Calu3 (cell line): ENCODE data around the gene LOXL1. TPM values are rescaled to one million over a fixed set of nuclear protein-coding genes. Genes with fewer than 3 reads are reported as not detected.

Source experiments
- BruUV-seq: library from RNA; stranded (reverse); fragments of 400-500 nt; replicated peaks from 2 replicates; lab custom pipeline; 2021; lab: Mats Ljungman, UMichigan
- CTCF ChIA-PET: fragments of 300-600 bp; sonication (Branson Sonifier 250); formaldehyde crosslinking; loops from one replicate; lab custom pipeline; 2022; ENCODE audit warnings: antibody characterized with exemption; lab: Charles Lee
- DNase-seq: peaks from one replicate; pipeline ENCODE4 v3.0.0; 2022
- H3K27ac Mint-ChIP-seq: one replicate; pipeline ENCODE4 v1.8.0; 2022; ENCODE audit warnings: mixed read lengths; ENCODE audit not compliant: unreplicated experiment
- H3K27me3 Mint-ChIP-seq: one replicate; pipeline ENCODE4 v1.8.0; 2022; ENCODE audit warnings: mixed read lengths; ENCODE audit not compliant: unreplicated experiment
- H3K36me3 Mint-ChIP-seq: one replicate; pipeline ENCODE4 v1.8.0; 2022; ENCODE audit warnings: mild to moderate bottlenecking, moderate library complexity, mixed read lengths; ENCODE audit not compliant: insufficient read depth, unreplicated experiment
- H3K4me1 Mint-ChIP-seq: one replicate; pipeline ENCODE4 v1.8.0; 2022; ENCODE audit warnings: mild to moderate bottlenecking, low read depth, mixed read lengths; ENCODE audit not compliant: unreplicated experiment
- H3K4me3 Mint-ChIP-seq: one replicate; pipeline ENCODE4 v1.8.0; 2022; ENCODE audit warnings: mild to moderate bottlenecking, low read depth, moderate library complexity, mixed read lengths; ENCODE audit not compliant: unreplicated experiment
- H3K9me3 Mint-ChIP-seq: one replicate; pipeline ENCODE4 v1.8.0; 2022; ENCODE audit warnings: low read depth, mixed read lengths; ENCODE audit not compliant: unreplicated experiment
- intact Hi-C: fragments of 100-400 bp; cut with micrococcal nuclease; formaldehyde crosslinking; loops from one replicate; pipeline ENCODE4 v1.10.0; 2022; ENCODE audit not compliant: unreplicated experiment
- total RNA-seq: library from RNA; stranded (reverse); gene quantifications from 2 replicates; pipeline ENCODE4 v1.2.3, GENCODE V29; 2022
- TF ChIP-seq, protein P1 (sequence below): fragments of 200-600 bp; IDR thresholded peaks from one replicate; pipeline ENCODE4 v1.8.0; 2022; ENCODE audit warnings: antibody characterized with exemption; ENCODE audit not compliant: unreplicated experiment

The LOXL1 gene
- total RNA-seq, 1 experiment from 2014 or later, result 2.1 TPM

DNA sequence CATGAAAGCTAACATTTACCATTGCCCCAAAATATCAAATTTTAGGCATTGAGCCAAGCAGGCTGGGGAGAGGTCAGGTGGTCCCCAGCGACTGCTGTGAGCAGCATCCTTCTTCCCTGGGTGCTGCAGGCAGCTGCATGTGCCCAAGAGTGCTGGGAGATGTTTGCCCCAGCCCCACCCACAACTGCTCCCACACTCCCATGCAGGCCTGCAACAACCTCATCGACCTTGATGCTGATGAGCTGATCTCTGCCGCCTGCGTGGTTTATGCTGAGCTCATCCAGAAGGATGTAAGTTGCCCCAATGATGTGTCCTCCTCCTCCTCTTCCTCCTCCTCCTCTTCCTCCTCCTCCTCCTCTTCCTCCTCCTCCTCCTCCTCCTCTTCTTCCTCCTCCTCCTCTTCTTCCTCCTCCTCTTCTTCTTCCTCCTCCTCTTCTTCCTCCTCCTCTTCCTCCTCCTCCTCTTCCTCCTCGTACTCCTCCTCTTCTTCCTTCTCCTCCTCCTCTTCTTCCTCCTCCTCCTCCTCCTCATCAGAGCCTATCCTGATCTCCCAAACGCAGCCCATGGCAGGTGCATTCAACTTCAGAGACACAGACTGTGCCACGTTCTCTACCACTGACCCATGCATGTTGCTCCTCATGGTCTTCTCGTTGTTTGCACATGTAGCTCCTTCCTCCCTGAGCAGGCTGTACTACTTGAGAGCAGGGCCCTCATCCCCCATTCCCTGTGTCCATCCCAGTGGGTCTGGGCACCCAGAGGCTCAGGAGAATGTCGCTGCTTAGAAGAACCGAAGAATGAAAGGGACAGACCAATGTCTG is 37.8 kb upstream of the LOXL1 start:
- no peaks in the 10 kb centered on the region for H3K4me1 Mint-ChIP-seq
- H3K27me3 Mint-ChIP-seq, result peaks cover 95% of the 10 kb centered on the region
- no peaks in the 10 kb centered on the region for H3K36me3 Mint-ChIP-seq
- BruUV-seq, result no TSS peak
- H3K4me3 Mint-ChIP-seq, result no peak overlapping the region
- DNase-seq, result no peak
- intact Hi-C loops, result no loop called here
- CTCF ChIA-PET, result interaction anchor here (0.6 to 0.7 kb wide), 2 partner anchors 19 to 78 kb away, joined by 3 to 8 read pairs; no protein-coding TSS in a partner anchor
- H3K27ac Mint-ChIP-seq, result no peak overlapping the region
- TF ChIP-seq, protein P1, sequence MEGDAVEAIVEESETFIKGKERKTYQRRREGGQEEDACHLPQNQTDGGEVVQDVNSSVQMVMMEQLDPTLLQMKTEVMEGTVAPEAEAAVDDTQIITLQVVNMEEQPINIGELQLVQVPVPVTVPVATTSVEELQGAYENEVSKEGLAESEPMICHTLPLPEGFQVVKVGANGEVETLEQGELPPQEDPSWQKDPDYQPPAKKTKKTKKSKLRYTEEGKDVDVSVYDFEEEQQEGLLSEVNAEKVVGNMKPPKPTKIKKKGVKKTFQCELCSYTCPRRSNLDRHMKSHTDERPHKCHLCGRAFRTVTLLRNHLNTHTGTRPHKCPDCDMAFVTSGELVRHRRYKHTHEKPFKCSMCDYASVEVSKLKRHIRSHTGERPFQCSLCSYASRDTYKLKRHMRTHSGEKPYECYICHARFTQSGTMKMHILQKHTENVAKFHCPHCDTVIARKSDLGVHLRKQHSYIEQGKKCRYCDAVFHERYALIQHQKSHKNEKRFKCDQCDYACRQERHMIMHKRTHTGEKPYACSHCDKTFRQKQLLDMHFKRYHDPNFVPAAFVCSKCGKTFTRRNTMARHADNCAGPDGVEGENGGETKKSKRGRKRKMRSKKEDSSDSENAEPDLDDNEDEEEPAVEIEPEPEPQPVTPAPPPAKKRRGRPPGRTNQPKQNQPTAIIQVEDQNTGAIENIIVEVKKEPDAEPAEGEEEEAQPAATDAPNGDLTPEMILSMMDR, result no peak
- H3K9me3 Mint-ChIP-seq, result no peaks in the 10 kb centered on the region

DNA sequence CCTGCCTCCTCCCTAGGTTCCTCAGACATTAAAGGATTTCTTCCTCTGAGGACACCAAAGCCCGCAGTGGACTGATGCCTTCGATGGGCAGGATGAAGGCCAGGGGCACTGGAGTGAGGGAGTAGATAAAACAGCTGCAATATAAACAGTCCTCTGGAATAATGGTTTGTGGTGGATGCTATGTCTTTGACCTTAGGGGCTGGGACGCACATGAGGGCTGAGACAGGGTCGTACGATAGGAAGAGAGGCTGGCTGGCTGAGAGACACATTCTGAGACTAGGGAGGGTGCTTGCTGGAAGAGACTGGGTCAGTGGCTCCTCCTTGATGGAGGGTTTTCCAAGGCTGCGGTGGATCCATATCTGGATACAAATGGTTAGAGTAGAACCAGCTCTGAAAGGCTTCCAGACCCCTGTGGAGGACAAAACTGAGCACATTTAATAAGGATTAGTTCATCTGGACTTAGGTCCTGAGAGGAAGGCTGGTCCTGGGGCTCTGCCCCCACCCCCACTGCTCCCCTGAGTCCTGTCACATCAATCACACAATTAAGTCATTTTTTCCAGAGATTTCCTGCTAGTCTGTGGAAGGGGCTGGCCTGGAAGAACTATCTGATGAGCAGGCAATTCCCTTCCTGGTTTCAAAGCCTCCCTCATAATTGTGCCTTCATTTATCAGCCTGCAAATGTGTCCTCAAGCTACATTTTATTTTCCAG is 37.1 kb upstream of the LOXL1 start:
- CTCF ChIA-PET, result interaction anchor here (0.6 kb wide), 1 partner anchor 22 kb away, joined by 4 read pairs; no protein-coding TSS in a partner anchor
- H3K27me3 Mint-ChIP-seq, result peaks cover 95% of the 10 kb centered on the region

DNA sequence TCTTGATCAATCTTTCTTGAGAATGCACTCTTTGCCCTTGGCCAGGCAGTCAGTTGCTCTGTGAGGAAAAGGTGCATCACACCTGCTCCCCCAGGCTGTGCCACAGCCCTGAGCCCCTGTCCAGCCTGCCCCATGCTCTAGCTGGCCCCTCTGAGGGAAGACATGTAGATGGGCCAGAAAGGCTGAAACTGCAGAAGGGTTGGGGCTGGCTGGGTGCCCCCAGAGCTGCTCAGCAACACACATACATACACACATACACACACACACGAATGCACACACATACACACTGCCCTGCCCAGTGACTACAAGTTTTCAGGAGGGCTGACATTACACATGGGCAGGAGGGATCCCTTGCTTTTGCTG is 36.5 kb upstream of the LOXL1 start:
- no TSS peak for BruUV-seq
- H3K27ac Mint-ChIP-seq, result no peak overlapping the region
- intact Hi-C loops, result no loop called here
- H3K4me3 Mint-ChIP-seq, result no peak overlapping the region
- DNase-seq, result no peak
- CTCF ChIA-PET, result interaction anchor here (0.6 kb wide), 2 partner anchors 23 to 147 kb away, joined by 3 to 4 read pairs; no protein-coding TSS in a partner anchor
- TF ChIP-seq, protein P1, result no peak
- peaks cover 95% of the 10 kb centered on the region for H3K27me3 Mint-ChIP-seq
- no peaks in the 10 kb centered on the region for H3K4me1 Mint-ChIP-seq
- H3K9me3 Mint-ChIP-seq, result no peaks in the 10 kb centered on the region
- H3K36me3 Mint-ChIP-seq, result no peaks in the 10 kb centered on the region

More for the DNA sequence above, 37.1 kb upstream of the LOXL1 start:
- no peaks in the 10 kb centered on the region for H3K4me1 Mint-ChIP-seq
- no peak overlapping the region for H3K4me3 Mint-ChIP-seq
- H3K9me3 Mint-ChIP-seq, result no peaks in the 10 kb centered on the region
- TF ChIP-seq, protein P1, result no peak
- no peak for DNase-seq
- no TSS peak for BruUV-seq
- no peaks in the 10 kb centered on the region for H3K36me3 Mint-ChIP-seq
- no peak overlapping the region for H3K27ac Mint-ChIP-seq
- intact Hi-C loops, result no loop called here

DNA sequence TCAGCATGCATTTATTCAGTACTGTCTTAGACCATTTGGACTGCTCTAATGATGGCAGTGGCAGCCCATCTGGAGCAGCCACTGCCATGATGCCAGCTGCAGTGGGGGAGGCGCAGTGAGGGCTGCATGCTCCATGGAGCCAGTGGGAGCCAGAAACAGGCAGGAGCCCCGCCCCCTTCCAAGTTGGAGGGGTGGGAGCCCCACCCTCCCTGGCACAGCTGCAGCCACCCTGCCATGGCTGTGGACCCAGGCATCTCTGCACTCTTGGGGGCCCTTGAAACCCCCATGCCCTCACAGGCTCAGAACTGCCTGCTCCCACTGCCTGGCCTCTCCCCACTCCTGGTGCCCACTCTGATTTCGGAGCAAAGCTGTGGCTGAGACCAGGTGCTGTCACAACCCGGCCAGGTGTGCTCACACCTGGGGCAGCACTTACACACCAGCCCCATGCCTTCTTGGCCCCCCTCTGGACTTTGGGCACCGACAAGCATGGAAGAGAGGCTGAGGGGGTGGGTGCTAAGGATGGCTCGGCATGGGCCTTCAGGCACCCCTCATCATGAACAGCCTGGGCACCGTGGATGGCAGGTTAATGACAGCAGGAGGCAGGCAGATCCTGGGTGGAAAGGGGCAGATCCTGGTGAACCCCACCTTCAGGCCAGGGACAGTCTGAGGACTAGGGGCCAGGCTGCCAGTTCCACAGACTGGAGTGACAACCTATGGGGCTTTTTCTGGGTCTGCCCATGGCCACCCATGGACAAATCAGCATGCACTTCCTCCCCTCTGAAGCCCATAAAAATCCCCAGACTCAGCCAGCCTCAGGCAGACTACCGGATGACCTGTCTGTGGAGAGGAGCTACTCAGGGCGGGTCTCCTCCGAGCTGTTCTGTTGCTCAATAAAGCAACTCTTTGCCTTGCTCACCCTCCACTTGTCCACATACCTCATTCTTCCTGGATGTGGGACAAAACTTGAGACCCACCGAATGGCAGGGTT is 34.6 kb upstream of the LOXL1 start:
- H3K9me3 Mint-ChIP-seq, result no peaks in the 10 kb centered on the region
- DNase-seq, result no peak
- no peaks in the 10 kb centered on the region for H3K36me3 Mint-ChIP-seq
- H3K4me3 Mint-ChIP-seq, result no peak overlapping the region
- intact Hi-C loops, result no loop called here
- no peaks in the 10 kb centered on the region for H3K4me1 Mint-ChIP-seq
- no peak overlapping the region for H3K27ac Mint-ChIP-seq
- BruUV-seq, result no TSS peak
- TF ChIP-seq, protein P1, result no peak
- CTCF ChIA-PET, result interaction anchor here (0.7 kb wide), 1 partner anchor 35 kb away, joined by 5 read pairs; the partner anchor contains the start of gene LOXL1
- peaks cover 95% of the 10 kb centered on the region for H3K27me3 Mint-ChIP-seq
